ENCODE measurements around the gene MYF5. TPM values are rescaled to one million over a fixed set of nuclear protein-coding genes. Genes with fewer than 3 reads are reported as not detected.
"Not testable (repeated sequence)": the region's sequence is repeated elsewhere in the genome, so short reads cannot be mapped to it uniquely, and the experiment has no call there.

The MYF5 gene
- total RNA-seq, result not detected in 2 replicates
- polyA plus RNA-seq, result not detected in 2 replicates
- not detected in 2 replicates for polyA plus RNA-seq (2011; cell fraction: cytosol; rRNA removed)
- polyA plus RNA-seq (2011; cell fraction: nucleus; rRNA removed), result not detected in 2 replicates
- not detected in 2 replicates for polyA plus RNA-seq (2012)
- polyA minus RNA-seq, result not detected in 2 replicates
- polyA minus RNA-seq (2011; cell fraction: cytosol; rRNA and poly(A)+ RNA removed), result not detected
- polyA minus RNA-seq (2011; cell fraction: nucleus; rRNA and poly(A)+ RNA removed), result not detected in 2 replicates
- Bru-seq, nascent RNA, result not detected
- not detected for BruChase-seq, experiment 1, labeled RNA remaining after a 6-hour chase
- BruChase-seq, experiment 2, labeled RNA remaining after a 2-hour chase, result not detected
- long read RNA-seq, result 0 reads

DNA sequence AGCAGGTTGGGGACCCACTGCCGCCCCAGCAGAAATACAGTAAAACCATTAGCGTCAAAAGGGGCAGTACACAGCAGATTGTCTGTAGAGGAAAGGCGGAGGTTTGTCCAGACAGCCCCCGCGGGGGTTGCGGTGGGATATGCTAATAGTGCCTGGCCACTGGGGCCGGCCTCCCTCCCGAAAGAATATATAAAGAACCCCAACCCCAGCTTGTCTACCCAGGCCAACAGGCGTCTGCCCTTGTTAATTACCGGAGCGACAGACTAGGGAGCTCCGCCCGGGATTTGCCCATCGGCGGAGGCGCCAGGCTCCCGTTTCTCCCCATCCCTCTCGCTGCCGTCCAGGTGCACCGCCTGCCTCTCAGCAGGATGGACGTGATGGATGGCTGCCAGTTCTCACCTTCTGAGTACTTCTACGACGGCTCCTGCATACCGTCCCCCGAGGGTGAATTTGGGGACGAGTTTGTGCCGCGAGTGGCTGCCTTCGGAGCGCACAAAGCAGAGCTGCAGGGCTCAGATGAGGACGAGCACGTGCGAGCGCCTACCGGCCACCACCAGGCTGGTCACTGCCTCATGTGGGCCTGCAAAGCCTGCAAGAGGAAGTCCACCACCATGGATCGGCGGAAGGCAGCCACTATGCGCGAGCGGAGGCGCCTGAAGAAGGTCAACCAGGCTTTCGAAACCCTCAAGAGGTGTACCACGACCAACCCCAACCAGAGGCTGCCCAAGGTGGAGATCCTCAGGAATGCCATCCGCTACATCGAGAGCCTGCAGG lies at the start of gene MYF5:
Gene MYF5, plus strand, starts transcription at position 217 of the 774 bp plus-strand sequence. Its CDS starts 152 bp downstream, at position 369.
- Histone ChIP-seq H3K9me1 (replicated peaks; ENCODE audit: control insufficient read depth, extremely low read depth, insufficient read depth, low read length) (no peaks in the 10 kb centered on the region), H4K20me1 (replicated peaks; ENCODE audit: control insufficient read depth, extremely low read depth, insufficient read depth, low read length) (no peaks in the 10 kb centered on the region), H3K79me2 (ENCODE audit: control insufficient read depth, insufficient read depth, low read length) (no peaks in the 10 kb centered on the region), H2AFZ (ENCODE audit: low read depth, low read length) (no peak within 1 kb of the TSS), H3K36me3 (ENCODE audit: control insufficient read depth in 2 of 2, extremely low read depth in 1 of 2, insufficient read depth in 2 of 2, low read length in 2 of 2) (no peaks in the 10 kb centered on the region), H3K4me1 (ENCODE audit: control insufficient read depth, extremely low read depth, insufficient read depth, low read length) (no peaks in the 10 kb centered on the region), H3K9me3 (replicated peaks; ENCODE audit: control insufficient read depth, insufficient read depth, low read length) (no peaks in the 10 kb centered on the region), H3K27me3 (ENCODE audit: control insufficient read depth in 2 of 2, insufficient read depth in 2 of 2, low read length in 2 of 2) (no peaks in the 10 kb centered on the region), H3K4me2 (ENCODE audit: insufficient read depth, low read length) (no peak within 1 kb of the TSS), H3K9ac (replicated peaks; ENCODE audit: extremely low read depth, insufficient read depth, low read length) (no peak within 1 kb of the TSS), H3K4me3 (replicated peaks in 1 of 3; ENCODE audit: insufficient read depth in 1 of 3, low read depth in 1 of 3, low read length in 3 of 3) (no peak within 1 kb of the TSS), H3K27ac (ENCODE audit: insufficient read depth, low read depth, low read length) (no peak within 1 kb of the TSS)
- intact Hi-C loops (cut with micrococcal nuclease) (no loop called here), dilution Hi-C loops (cut with MboI; ENCODE audit: extremely low pct_ligation_motif_present, low sequenced_read_pairs) (no loop called here)
- ChIA-PET POLR2A (interaction anchor here (0.6 kb wide), 1 partner anchor 10 kb away, joined by 5 read pairs; no protein-coding TSS in a partner anchor), CTCF (no interaction called here)
- no peak for TF ChIP-seq MYC (IDR thresholded peaks at IDR 0.05; ENCODE audit: low read depth, low read length)
- TF ChIP-seq POLR2AphosphoS5 (IDR thresholded peaks at IDR 0.05; ENCODE audit: insufficient read depth, low read depth, low read length), result no peak
- no peak for TF ChIP-seq FOS (IDR thresholded peaks at IDR 0.05; ENCODE audit: borderline replicate concordance, insufficient read depth, low read length)
- DNase-seq (ENCODE audit: low read depth, low spot score) (no peak), FAIRE-seq (no peak)
- no TSS peak for BruUV-seq (replicated peaks)

- Histone ChIP-seq H2AFZ (ENCODE audit: low read depth, low read length) (no peak overlapping the region), H3K36me3 (ENCODE audit: control insufficient read depth in 2 of 2, extremely low read depth in 1 of 2, insufficient read depth in 2 of 2, low read length in 2 of 2) (no peaks in the 10 kb centered on the region), H3K4me2 (ENCODE audit: insufficient read depth, low read length) (no peak overlapping the region), H4K20me1 (replicated peaks; ENCODE audit: control insufficient read depth, extremely low read depth, insufficient read depth, low read length) (no peaks in the 10 kb centered on the region), H3K4me3 (replicated peaks in 1 of 3; ENCODE audit: insufficient read depth in 1 of 3, low read depth in 1 of 3, low read length in 3 of 3) (no peak overlapping the region), H3K27me3 (ENCODE audit: control insufficient read depth in 2 of 2, insufficient read depth in 2 of 2, low read length in 2 of 2) (no peaks in the 10 kb centered on the region), H3K9me1 (replicated peaks; ENCODE audit: control insufficient read depth, extremely low read depth, insufficient read depth, low read length) (no peaks in the 10 kb centered on the region), H3K79me2 (ENCODE audit: control insufficient read depth, insufficient read depth, low read length) (no peaks in the 10 kb centered on the region), H3K9me3 (replicated peaks; ENCODE audit: control insufficient read depth, insufficient read depth, low read length) (no peaks in the 10 kb centered on the region), H3K27ac (ENCODE audit: insufficient read depth, low read depth, low read length) (no peak overlapping the region), H3K4me1 (ENCODE audit: control insufficient read depth, extremely low read depth, insufficient read depth, low read length) (no peaks in the 10 kb centered on the region), H3K9ac (replicated peaks; ENCODE audit: extremely low read depth, insufficient read depth, low read length) (no peak overlapping the region)
- DNase-seq (ENCODE audit: low read depth, low spot score) (no peak), FAIRE-seq (no peak)
- CTCF ChIA-PET, result no interaction called here
- no peak for TF ChIP-seq GATA2 (IDR thresholded peaks at IDR 0.05; ENCODE audit: insufficient read depth, insufficient read length, low read depth, low read length)
- no peak for TF ChIP-seq JUN (IDR thresholded peaks at IDR 0.05; ENCODE audit: borderline replicate concordance, insufficient read depth, insufficient read length, low read depth)
- no peak for TF ChIP-seq FOS (IDR thresholded peaks at IDR 0.05; ENCODE audit: borderline replicate concordance, insufficient read depth, low read length)
- TF ChIP-seq, protein P1, sequence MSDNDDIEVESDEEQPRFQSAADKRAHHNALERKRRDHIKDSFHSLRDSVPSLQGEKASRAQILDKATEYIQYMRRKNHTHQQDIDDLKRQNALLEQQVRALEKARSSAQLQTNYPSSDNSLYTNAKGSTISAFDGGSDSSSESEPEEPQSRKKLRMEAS (IDR thresholded peaks at IDR 0.05; ENCODE audit: insufficient read depth, insufficient read length), result no peak
- intact Hi-C loops (cut with micrococcal nuclease) (no loop called here), dilution Hi-C loops (cut with MboI; ENCODE audit: extremely low pct_ligation_motif_present, low sequenced_read_pairs) (no loop called here)
- no TSS peak for BruUV-seq (replicated peaks)
- POLR2A ChIA-PET, result no interaction called here
Observed at GRCh38 chr12:80670214-80670613, 46.5 kb upstream of the MYF5 start.

- H3K4me1 ChIP-seq (ENCODE audit: control insufficient read depth, extremely low read depth, insufficient read depth, low read length); H3K79me2 ChIP-seq (ENCODE audit: control insufficient read depth, insufficient read depth, low read length); DNase-seq (ENCODE audit: low read depth, low spot score); BruUV-seq (replicated peaks); CTCF ChIA-PET; H3K4me2 ChIP-seq (ENCODE audit: insufficient read depth, low read length); H3K9me1 ChIP-seq (replicated peaks; ENCODE audit: control insufficient read depth, extremely low read depth, insufficient read depth, low read length); H3K9ac ChIP-seq (replicated peaks; ENCODE audit: extremely low read depth, insufficient read depth, low read length); H3K27me3 ChIP-seq (ENCODE audit: control insufficient read depth in 2 of 2, insufficient read depth in 2 of 2, low read length in 2 of 2); intact Hi-C loops (cut with micrococcal nuclease); dilution Hi-C loops (cut with MboI; ENCODE audit: extremely low pct_ligation_motif_present, low sequenced_read_pairs); H3K4me3 ChIP-seq (replicated peaks in 1 of 3; ENCODE audit: insufficient read depth in 1 of 3, low read depth in 1 of 3, low read length in 3 of 3); FAIRE-seq; H2AFZ ChIP-seq (ENCODE audit: low read depth, low read length); H3K36me3 ChIP-seq (ENCODE audit: control insufficient read depth in 2 of 2, extremely low read depth in 1 of 2, insufficient read depth in 2 of 2, low read length in 2 of 2); H3K27ac ChIP-seq (ENCODE audit: insufficient read depth, low read depth, low read length); H4K20me1 ChIP-seq (replicated peaks; ENCODE audit: control insufficient read depth, extremely low read depth, insufficient read depth, low read length); H3K9me3 ChIP-seq (replicated peaks; ENCODE audit: control insufficient read depth, insufficient read depth, low read length); POLR2A ChIA-PET: not testable (repeated sequence)
Observed at GRCh38 chr12:80676042-80676636, 40.6 kb upstream of the MYF5 start.
